HepG2 (cell line): Measurements from ENCODE around the gene PAPSS2. TPM values are rescaled to one million over a fixed set of nuclear protein-coding genes. Genes with fewer than 3 reads are reported as not detected.

Experiments used
- ATAC-seq: fragments of 200-7000 bp; cut with Tn5 transposase; 3 replicates; pipeline ENCODE4 v1.9.1; 2020; ENCODE audit warnings: mild to moderate bottlenecking, moderate library complexity
- BruUV-seq: library from RNA; stranded (reverse); fragments of 400-500 nt; replicated peaks from 2 replicates; lab custom pipeline; 2021; lab: Mats Ljungman, UMichigan
- CTCF ChIA-PET: fragments of 300-600 bp; formaldehyde crosslinking; extraction: SDS; loops from one replicate; lab custom pipeline; 2021; ENCODE audit warnings: low total read pairs, inconsistent platforms, low intra/inter-chr PET ratio; lab: Yijun Ruan, JAX
- POLR2A ChIA-PET: fragments of 350-600 bp; sonication (Branson Sonifier 250); formaldehyde crosslinking; loops from one replicate; lab custom pipeline; 2020; ENCODE audit warnings: antibody characterized with exemption, inconsistent platforms; lab: Yijun Ruan, JAX
- DNase-seq: peaks from one replicate; pipeline ENCODE4 v3.0.0-alpha.2; 2015; ENCODE audit warnings: low spot score
- FAIRE-seq: peaks from 3 replicates; lab custom pipeline; 2011; peaks lifted over from hg19 to GRCh38; lab: Jason Lieb, UNC
- H2AFZ ChIP-seq: one replicate; pipeline ENCODE4 v1.6.1; 2011; ENCODE audit warnings: low read length, inconsistent platforms
- H3K27ac ChIP-seq: fragments of 300-600 bp; 3 replicates; pipeline ENCODE4 v1.8.0; 2011; ENCODE audit warnings: mixed run types, mild to moderate bottlenecking, mixed read lengths, low read length, inconsistent platforms; ENCODE audit not compliant: insufficient read depth; ENCODE audit errors: extremely low read length
- H3K27me3 ChIP-seq, 2 experiments: fragments of 200-600 bp in 1 of 2; 2 replicates in 1 of 2; 3 replicates in 1 of 2; pipeline versions ENCODE4 v1.6.0 to v1.8.0; 2011; ENCODE audit warnings: low read length in 2 of 2, mild to moderate bottlenecking in 2 of 2, moderate library complexity in 2 of 2, inconsistent platforms in 1 of 2; ENCODE audit not compliant: insufficient read depth in 2 of 2, control insufficient read depth in 1 of 2
- H3K36me3 ChIP-seq, 2 experiments: fragments of 200-600 bp in 1 of 2; replicated peaks in 1 of 2; 2 replicates in 1 of 2; 3 replicates in 1 of 2; pipeline versions ENCODE4 v1.5.1 to v1.8.0; 2011; ENCODE audit warnings: low read length in 2 of 2, inconsistent platforms in 1 of 2; ENCODE audit not compliant: insufficient read depth in 2 of 2, control insufficient read depth in 1 of 2
- H3K4me1 ChIP-seq: 2 replicates; pipeline ENCODE4 v1.5.1; 2012; ENCODE audit warnings: low read length, inconsistent platforms; ENCODE audit not compliant: insufficient read depth
- H3K4me2 ChIP-seq: 2 replicates; pipeline ENCODE4 v1.6.0; 2011; ENCODE audit warnings: low read depth, low read length, inconsistent platforms
- H3K4me3 ChIP-seq, 3 experiments: fragments of 200-600 bp in 1 of 3; sonication (generic), shearing (Covaris generic) in 1 of 3; replicated peaks in 1 of 3; 2 replicates each; pipeline ENCODE4 v1.5.1; 2011 to 2016; ENCODE audit warnings: low read length in 3 of 3, inconsistent platforms in 2 of 3, low read depth in 2 of 3, mild to moderate bottlenecking in 2 of 3, control low read depth in 1 of 3, mixed read lengths in 1 of 3; ENCODE audit not compliant: insufficient read depth in 1 of 3
- H3K79me2 ChIP-seq: one replicate; pipeline ENCODE4 v1.6.1; 2011; ENCODE audit warnings: low read length, inconsistent platforms; ENCODE audit not compliant: insufficient read depth
- H3K9ac ChIP-seq: 2 replicates; pipeline ENCODE4 v1.6.0; 2011; ENCODE audit warnings: mild to moderate bottlenecking, low read depth, low read length, inconsistent platforms; ENCODE audit not compliant: insufficient read depth
- H3K9me3 ChIP-seq: 2 replicates; pipeline ENCODE4 v1.5.1; 2012; ENCODE audit warnings: mild to moderate bottlenecking, low read length
- H4K20me1 ChIP-seq: 2 replicates; pipeline ENCODE4 v1.6.0; 2011; ENCODE audit warnings: inconsistent platforms, mild to moderate bottlenecking, low read length, moderate library complexity; ENCODE audit not compliant: insufficient read depth
- JUN ChIP-seq: sonication (generic); formaldehyde crosslinking; IDR thresholded peaks from 2 replicates; pipeline ENCODE4 v1.4.0; 2020; ENCODE audit warnings: mild to moderate bottlenecking, missing genetic modification reagents
- MAZ ChIP-seq, 2 experiments: sonication (generic) in 1 of 2; formaldehyde crosslinking in 1 of 2; IDR thresholded peaks; 2 replicates each; pipeline versions ENCODE4 v1.5.0 to v1.6.1; 2012 to 2020; ENCODE audit warnings: low read depth in 2 of 2, mild to moderate bottlenecking in 2 of 2, borderline replicate concordance in 1 of 2, improper control_type of control experiment in 1 of 2, low read length in 1 of 2, missing genetic modification reagents in 1 of 2, moderate library complexity in 1 of 2
- MXI1 ChIP-seq: IDR thresholded peaks from 3 replicates; pipeline ENCODE4 v1.6.1; 2012; ENCODE audit warnings: low read depth, low read length, inconsistent platforms, borderline replicate concordance
- ONECUT2 ChIP-seq: sonication (generic); formaldehyde crosslinking; IDR thresholded peaks from 2 replicates; pipeline ENCODE4 v1.4.0; 2020; ENCODE audit warnings: missing genetic modification reagents
- PRDM10 ChIP-seq: sonication (generic); formaldehyde crosslinking; IDR thresholded peaks from 2 replicates; pipeline ENCODE4 v1.4.0; 2020; ENCODE audit warnings: low read depth, missing genetic modification reagents
- ZNF775 ChIP-seq: sonication (generic); formaldehyde crosslinking; IDR thresholded peaks from 2 replicates; pipeline ENCODE4 v1.4.0; 2020; ENCODE audit warnings: missing genetic modification reagents, mild to moderate bottlenecking, moderate library complexity, borderline replicate concordance
- WGBS: methylation state at CpG from one replicate; pipeline ENCODE4 v1.1.6; 2017; ENCODE audit warnings: low lambda C conversion rate; 5-methylcytosine and 5-hydroxymethylcytosine counted together
- in situ Hi-C: cut with HindIII; loops from 2 replicates; pipeline ENCODE4 v1.10.0; 2017; ENCODE audit warnings: low pct_unique_long_range_greater_than_20kb; ENCODE audit not compliant: extremely low pct_ligation_motif_present
- intact Hi-C: fragments of 100-400 bp; cut with micrococcal nuclease; formaldehyde crosslinking; loops from one replicate; pipeline ENCODE4 v1.10.0; 2022; ENCODE audit not compliant: unreplicated experiment
- polyA plus RNA-seq, 8 experiments: library from polyadenylated mRNA; depleted of rRNA in 3 of 8; stranded (reverse) in 7 of 8; unstranded in 1 of 8; fragments of >200 nt; fragmentation: Illumina TruSeq in 4 of 8; extraction: Trizol in 4 of 8; gene quantifications; 2 replicates each; pipeline versions ENCODE4 v1.2.1 to v1.2.3, GENCODE V29; 2011 to 2016; ENCODE audit warnings: low read depth in 4 of 8, missing spikeins in 1 of 8, mixed read lengths in 1 of 8; ENCODE audit not compliant: insufficient read depth in 1 of 8
- total RNA-seq, 5 experiments: library from RNA; depleted of rRNA; stranded (reverse); fragments of >200 nt; fragmentation: Illumina TruSeq; extraction: Trizol; gene quantifications; 2 replicates each; pipeline ENCODE4 v1.2.3, GENCODE V29; 2016; ENCODE audit warnings: low read depth in 1 of 5
- TF ChIP-seq, protein P1 (sequence below): sonication (generic); formaldehyde crosslinking; IDR thresholded peaks from one replicate; pipeline ENCODE4 v1.5.1; 2020; ENCODE audit warnings: mild to moderate bottlenecking, missing genetic modification reagents; ENCODE audit errors: not compliant biosample characterization
- TF ChIP-seq, protein P2 (sequence below): sonication (generic); formaldehyde crosslinking; IDR thresholded peaks from 2 replicates; pipeline ENCODE4 v1.4.0; 2020; ENCODE audit warnings: missing genetic modification reagents

Gene PAPSS2
- total and polyA plus RNA-seq, 2 of the 13 experiments (the other 11 are each of a cell fraction or from before 2014, with no cell fraction given): 0.11 to 0.12 TPM

GRCh38 chr10:87750001-87750671 lies 90.5 kb downstream of the PAPSS2 start:
- Histone ChIP-seq H4K20me1 (no peaks in the 10 kb centered on the region), H3K79me2 (no peaks in the 10 kb centered on the region), H3K27ac (no peak overlapping the region), H2AFZ (no peak overlapping the region), H3K27me3 (no peaks in the 10 kb centered on the region; a peak in 1 of 5 replicates), H3K4me1 (0 out of 2 replicates have a peak, but pooled peaks cover 5% of the 10 kb centered on the region), H3K36me3 (peaks cover 1 to 6% of the 10 kb centered on the region in 2 experiments; a peak in 3 of 5 replicates), H3K9me3 (no peaks in the 10 kb centered on the region), H3K9ac (no peak overlapping the region), H3K4me3 (no peak overlapping the region), H3K4me2 (no peak overlapping the region)
- 94% methylated on average over 5 of the region's 5 CpGs for WGBS
- DNase-seq (no peak), ATAC-seq (peak; percentile 29; the same call in 2 of the 3 replicates), FAIRE-seq (no peak)
- BruUV-seq: no TSS peak
- CTCF ChIA-PET: no interaction called here
- intact Hi-C loops: no loop called here
- in situ Hi-C loops: no loop called here
- POLR2A ChIA-PET: no interaction called here
- TF ChIP-seq ONECUT2 (CRISPR knock-in tag) (no peak), MAZ (IDR thresholded peaks at IDR 0.05; ENCODE audit: borderline replicate concordance, low read depth, low read length) (no peak), MAZ (CRISPR knock-in tag; IDR thresholded peaks at IDR 0.05; ENCODE audit: low read depth) (no peak), MXI1 (no peak), PRDM10 (CRISPR knock-in tag) (no peak), ZNF775 (CRISPR knock-in tag) (no peak), JUN (CRISPR knock-in tag) (no peak)
- TF ChIP-seq, protein P1, sequence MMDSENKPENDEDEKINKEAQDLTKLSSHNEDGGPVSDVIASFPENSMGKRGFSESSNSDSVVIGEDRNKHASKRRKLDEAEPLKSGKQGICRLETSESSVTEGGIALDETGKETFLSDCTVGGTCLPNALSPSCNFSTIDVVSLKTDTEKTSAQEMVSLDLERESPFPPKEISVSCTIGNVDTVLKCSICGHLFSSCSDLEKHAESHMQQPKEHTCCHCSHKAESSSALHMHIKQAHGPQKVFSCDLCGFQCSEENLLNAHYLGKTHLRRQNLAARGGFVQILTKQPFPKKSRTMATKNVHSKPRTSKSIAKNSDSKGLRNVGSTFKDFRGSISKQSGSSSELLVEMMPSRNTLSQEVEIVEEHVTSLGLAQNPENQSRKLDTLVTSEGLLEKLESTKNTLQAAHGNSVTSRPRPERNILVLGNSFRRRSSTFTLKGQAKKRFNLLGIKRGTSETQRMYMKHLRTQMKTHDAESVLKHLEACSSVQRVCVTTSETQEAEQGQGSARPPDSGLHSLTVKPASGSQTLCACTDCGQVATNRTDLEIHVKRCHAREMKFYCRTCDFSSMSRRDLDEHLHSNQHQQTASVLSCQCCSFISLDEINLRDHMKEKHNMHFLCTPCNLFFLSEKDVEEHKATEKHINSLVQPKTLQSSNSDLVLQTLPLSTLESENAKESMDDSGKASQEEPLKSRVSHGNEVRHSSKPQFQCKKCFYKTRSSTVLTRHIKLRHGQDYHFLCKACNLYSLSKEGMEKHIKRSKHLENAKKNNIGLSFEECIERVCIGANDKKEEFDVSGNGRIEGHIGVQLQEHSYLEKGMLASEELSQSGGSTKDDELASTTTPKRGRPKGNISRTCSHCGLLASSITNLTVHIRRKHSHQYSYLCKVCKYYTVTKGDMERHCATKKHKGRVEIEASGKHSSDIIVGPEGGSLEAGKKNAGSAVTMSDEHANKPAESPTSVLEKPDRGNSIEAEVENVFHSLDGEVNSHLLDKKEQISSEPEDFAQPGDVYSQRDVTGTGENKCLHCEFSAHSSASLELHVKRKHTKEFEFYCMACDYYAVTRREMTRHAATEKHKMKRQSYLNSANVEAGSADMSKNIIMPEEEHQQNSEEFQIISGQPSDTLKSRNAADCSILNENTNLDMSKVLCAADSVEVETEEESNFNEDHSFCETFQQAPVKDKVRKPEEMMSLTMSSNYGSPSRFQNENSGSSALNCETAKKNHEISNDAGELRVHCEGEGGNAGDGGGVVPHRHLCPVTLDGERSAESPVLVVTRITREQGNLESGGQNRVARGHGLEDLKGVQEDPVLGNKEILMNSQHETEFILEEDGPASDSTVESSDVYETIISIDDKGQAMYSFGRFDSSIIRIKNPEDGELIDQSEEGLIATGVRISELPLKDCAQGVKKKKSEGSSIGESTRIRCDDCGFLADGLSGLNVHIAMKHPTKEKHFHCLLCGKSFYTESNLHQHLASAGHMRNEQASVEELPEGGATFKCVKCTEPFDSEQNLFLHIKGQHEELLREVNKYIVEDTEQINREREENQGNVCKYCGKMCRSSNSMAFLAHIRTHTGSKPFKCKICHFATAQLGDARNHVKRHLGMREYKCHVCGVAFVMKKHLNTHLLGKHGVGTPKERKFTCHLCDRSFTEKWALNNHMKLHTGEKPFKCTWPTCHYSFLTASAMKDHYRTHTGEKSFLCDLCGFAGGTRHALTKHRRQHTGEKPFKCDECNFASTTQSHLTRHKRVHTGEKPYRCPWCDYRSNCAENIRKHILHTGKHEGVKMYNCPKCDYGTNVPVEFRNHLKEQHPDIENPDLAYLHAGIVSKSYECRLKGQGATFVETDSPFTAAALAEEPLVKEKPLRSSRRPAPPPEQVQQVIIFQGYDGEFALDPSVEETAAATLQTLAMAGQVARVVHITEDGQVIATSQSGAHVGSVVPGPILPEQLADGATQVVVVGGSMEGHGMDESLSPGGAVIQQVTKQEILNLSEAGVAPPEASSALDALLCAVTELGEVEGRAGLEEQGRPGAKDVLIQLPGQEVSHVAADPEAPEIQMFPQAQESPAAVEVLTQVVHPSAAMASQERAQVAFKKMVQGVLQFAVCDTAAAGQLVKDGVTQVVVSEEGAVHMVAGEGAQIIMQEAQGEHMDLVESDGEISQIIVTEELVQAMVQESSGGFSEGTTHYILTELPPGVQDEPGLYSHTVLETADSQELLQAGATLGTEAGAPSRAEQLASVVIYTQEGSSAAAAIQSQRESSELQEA (CRISPR knock-in tag): no peak
- TF ChIP-seq, protein P2, sequence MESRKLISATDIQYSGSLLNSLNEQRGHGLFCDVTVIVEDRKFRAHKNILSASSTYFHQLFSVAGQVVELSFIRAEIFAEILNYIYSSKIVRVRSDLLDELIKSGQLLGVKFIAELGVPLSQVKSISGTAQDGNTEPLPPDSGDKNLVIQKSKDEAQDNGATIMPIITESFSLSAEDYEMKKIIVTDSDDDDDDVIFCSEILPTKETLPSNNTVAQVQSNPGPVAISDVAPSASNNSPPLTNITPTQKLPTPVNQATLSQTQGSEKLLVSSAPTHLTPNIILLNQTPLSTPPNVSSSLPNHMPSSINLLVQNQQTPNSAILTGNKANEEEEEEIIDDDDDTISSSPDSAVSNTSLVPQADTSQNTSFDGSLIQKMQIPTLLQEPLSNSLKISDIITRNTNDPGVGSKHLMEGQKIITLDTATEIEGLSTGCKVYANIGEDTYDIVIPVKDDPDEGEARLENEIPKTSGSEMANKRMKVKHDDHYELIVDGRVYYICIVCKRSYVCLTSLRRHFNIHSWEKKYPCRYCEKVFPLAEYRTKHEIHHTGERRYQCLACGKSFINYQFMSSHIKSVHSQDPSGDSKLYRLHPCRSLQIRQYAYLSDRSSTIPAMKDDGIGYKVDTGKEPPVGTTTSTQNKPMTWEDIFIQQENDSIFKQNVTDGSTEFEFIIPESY (CRISPR knock-in tag): no peak
